Measurements from ENCODE around the gene AGAP1. TPM values are rescaled to one million over a fixed set of nuclear protein-coding genes. Genes with fewer than 3 reads are reported as not detected.

Gene AGAP1
- total RNA-seq, 4 donors from 2014 or later, result 5.3 to 30.6 (median 19.2) TPM

- TF ChIP-seq CTCF (IDR thresholded peaks at IDR 0.05), result no peak
- TF ChIP-seq POLR2A (IDR thresholded peaks at IDR 0.05), result no peak
- Histone ChIP-seq H3K9me3 (no peaks in the 10 kb centered on the region), H3K4me1 (no peaks in the 10 kb centered on the region), H3K27me3 (no peaks in the 10 kb centered on the region), H3K36me3 (no peaks in the 10 kb centered on the region), H3K27ac (no peak overlapping the region), H3K4me3 (no peak overlapping the region)
- no peak for DNase-seq
- intact Hi-C loops (cut with DNase I; ENCODE audit: low total_unique reads), result no loop called here
Measured at GRCh38 chr2:236123716-236124115, 629.9 kb downstream of the AGAP1 start.

- no peaks in the 10 kb centered on the region for H3K4me1 ChIP-seq
- no peaks in the 10 kb centered on the region for H3K27me3 ChIP-seq
- intact Hi-C loops (cut with DNase I; ENCODE audit: low total_unique reads), result no loop called here
- DNase-seq, result no peak
- TF ChIP-seq POLR2A (IDR thresholded peaks at IDR 0.05), result no peak
- TF ChIP-seq CTCF (IDR thresholded peaks at IDR 0.05), result no peak
- H3K9me3 ChIP-seq, result no peaks in the 10 kb centered on the region
- H3K4me3 ChIP-seq, result no peak overlapping the region
- H3K36me3 ChIP-seq, result no peaks in the 10 kb centered on the region
- no peak overlapping the region for H3K27ac ChIP-seq
Measured at GRCh38 chr2:236124182-236124893, 630.5 kb downstream of the AGAP1 start.

- intact Hi-C loops (cut with DNase I; ENCODE audit: low total_unique reads), result no loop called here
- Histone ChIP-seq H3K4me1 (no peaks in the 10 kb centered on the region), H3K4me3 (no peak overlapping the region), H3K36me3 (no peaks in the 10 kb centered on the region), H3K9me3 (no peaks in the 10 kb centered on the region), H3K27me3 (no peaks in the 10 kb centered on the region), H3K27ac (no peak overlapping the region)
- no peak for DNase-seq
- TF ChIP-seq CTCF (IDR thresholded peaks at IDR 0.05) (no peak), POLR2A (IDR thresholded peaks at IDR 0.05) (no peak)
Measured at GRCh38 chr2:236125541-236125940, 631.7 kb downstream of the AGAP1 start.

GRCh38 chr2:236127010-236127409 is 633.2 kb downstream of the AGAP1 start:
- no peaks in the 10 kb centered on the region for H3K9me3 ChIP-seq
- no peak overlapping the region for H3K27ac ChIP-seq
- DNase-seq, result no peak
- H3K36me3 ChIP-seq, result no peaks in the 10 kb centered on the region
- H3K27me3 ChIP-seq, result no peaks in the 10 kb centered on the region
- no peaks in the 10 kb centered on the region for H3K4me1 ChIP-seq
- no peak overlapping the region for H3K4me3 ChIP-seq
- no peak for TF ChIP-seq POLR2A (IDR thresholded peaks at IDR 0.05)
- TF ChIP-seq CTCF (IDR thresholded peaks at IDR 0.05), result no peak
- intact Hi-C loops (cut with DNase I; ENCODE audit: low total_unique reads), result no loop called here

- no peaks in the 10 kb centered on the region for H3K9me3 ChIP-seq
- no peaks in the 10 kb centered on the region for H3K4me1 ChIP-seq
- no peak overlapping the region for H3K4me3 ChIP-seq
- H3K27ac ChIP-seq, result no peak overlapping the region
- H3K36me3 ChIP-seq, result no peaks in the 10 kb centered on the region
- no peak for DNase-seq
- H3K27me3 ChIP-seq, result no peaks in the 10 kb centered on the region
- TF ChIP-seq POLR2A (IDR thresholded peaks at IDR 0.05) (no peak), CTCF (IDR thresholded peaks at IDR 0.05) (no peak)
- intact Hi-C loops (cut with DNase I; ENCODE audit: low total_unique reads), result no loop called here
Measured at GRCh38 chr2:236128321-236128720, 634.5 kb downstream of the AGAP1 start.

Data from uterus (tissue), 4 donors.